ENCODE results near the gene HAPLN2. TPM values are rescaled to one million over a fixed set of nuclear protein-coding genes. Genes with fewer than 3 reads are reported as not detected.

The HAPLN2 gene
- total and polyA plus RNA-seq, 8 donors, result 0.38 to 0.46 TPM; not detected in 6

DNA sequence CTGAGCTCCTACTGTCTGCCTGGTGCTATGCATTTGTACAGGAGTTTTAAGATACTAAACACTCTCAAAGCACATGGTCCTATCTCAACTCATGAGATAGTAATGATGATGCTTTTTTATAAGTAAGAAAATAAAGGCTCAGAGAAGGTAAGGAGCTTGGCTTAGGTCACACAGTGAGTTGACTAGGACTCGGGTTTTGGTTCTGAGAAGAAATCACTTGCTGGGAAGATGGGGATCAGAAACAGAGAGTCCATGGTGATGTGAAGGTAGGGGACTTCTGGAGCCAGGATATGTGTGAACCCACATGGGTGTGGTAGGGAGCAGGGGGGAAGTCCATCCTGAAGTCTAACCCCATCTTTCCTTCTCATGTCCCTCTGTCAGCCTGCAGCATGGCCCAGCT lies 26.5 kb downstream of the HAPLN2 start:
- FAIRE-seq (no peak), ATAC-seq (no peak)
- intact Hi-C loops (cut with DNase I), result no loop called here

GRCh38 chr1:156646738-156647211 lies 27.6 kb downstream of the HAPLN2 start:
- TF ChIP-seq, protein P1, sequence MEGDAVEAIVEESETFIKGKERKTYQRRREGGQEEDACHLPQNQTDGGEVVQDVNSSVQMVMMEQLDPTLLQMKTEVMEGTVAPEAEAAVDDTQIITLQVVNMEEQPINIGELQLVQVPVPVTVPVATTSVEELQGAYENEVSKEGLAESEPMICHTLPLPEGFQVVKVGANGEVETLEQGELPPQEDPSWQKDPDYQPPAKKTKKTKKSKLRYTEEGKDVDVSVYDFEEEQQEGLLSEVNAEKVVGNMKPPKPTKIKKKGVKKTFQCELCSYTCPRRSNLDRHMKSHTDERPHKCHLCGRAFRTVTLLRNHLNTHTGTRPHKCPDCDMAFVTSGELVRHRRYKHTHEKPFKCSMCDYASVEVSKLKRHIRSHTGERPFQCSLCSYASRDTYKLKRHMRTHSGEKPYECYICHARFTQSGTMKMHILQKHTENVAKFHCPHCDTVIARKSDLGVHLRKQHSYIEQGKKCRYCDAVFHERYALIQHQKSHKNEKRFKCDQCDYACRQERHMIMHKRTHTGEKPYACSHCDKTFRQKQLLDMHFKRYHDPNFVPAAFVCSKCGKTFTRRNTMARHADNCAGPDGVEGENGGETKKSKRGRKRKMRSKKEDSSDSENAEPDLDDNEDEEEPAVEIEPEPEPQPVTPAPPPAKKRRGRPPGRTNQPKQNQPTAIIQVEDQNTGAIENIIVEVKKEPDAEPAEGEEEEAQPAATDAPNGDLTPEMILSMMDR (IDR thresholded peaks at IDR 0.05), result no peak
- 17 to 22% methylated on average over 45 to 51 of the region's 51 CpGs for WGBS, 2 donors
- intact Hi-C loops (cut with DNase I), result no loop called here
- no peak overlapping the region for H3K4me3 ChIP-seq
- FAIRE-seq, result no peak
- H3K27me3 ChIP-seq, result peaks cover 0 to 15% (median 3%) of the 10 kb centered on the region in 4 donors
- DNase-seq, result no peak
- H3K36me3 ChIP-seq, result no peaks in the 10 kb centered on the region
- ATAC-seq, result no peak
- peaks cover 5% of the 10 kb centered on the region in 3 donors for H3K4me1 ChIP-seq
- no peak overlapping the region for H3K27ac ChIP-seq
- no peaks in the 10 kb centered on the region for H3K9me3 ChIP-seq

More for the DNA sequence above, 26.5 kb downstream of the HAPLN2 start:
- DNase-seq, result no peak
- Histone ChIP-seq H3K36me3 (no peaks in the 10 kb centered on the region), H3K9me3 (no peaks in the 10 kb centered on the region), H3K27me3 (peaks cover 0 to 23% (median 3%) of the 10 kb centered on the region in 4 donors), H3K27ac (no peak overlapping the region), H3K4me3 (no peak overlapping the region), H3K4me1 (peaks cover 5 to 8% (median 5%) of the 10 kb centered on the region in 3 donors)
- TF ChIP-seq, protein P1 (IDR thresholded peaks at IDR 0.05), result no peak
- WGBS, 2 donors, result 76 to 90% methylated on average over 1 of the region's 1 CpG

DNA sequence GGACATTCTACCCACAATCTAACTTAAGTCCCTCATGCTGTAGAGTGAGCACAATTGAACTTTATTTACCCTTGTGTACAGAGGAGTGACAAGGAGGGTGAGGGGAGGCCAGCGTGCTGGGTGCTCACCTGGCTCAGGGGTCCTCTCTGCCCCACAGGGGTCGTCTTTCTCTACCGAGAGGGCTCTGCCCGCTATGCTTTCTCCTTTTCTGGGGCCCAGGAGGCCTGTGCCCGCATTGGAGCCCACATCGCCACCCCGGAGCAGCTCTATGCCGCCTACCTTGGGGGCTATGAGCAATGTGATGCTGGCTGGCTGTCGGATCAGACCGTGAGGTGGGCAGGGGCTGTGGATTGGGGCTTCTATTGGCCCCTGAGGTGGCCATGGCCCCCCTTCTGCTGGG lies 28.1 kb downstream of the HAPLN2 start:
- Histone ChIP-seq H3K4me1 (no peaks in the 10 kb centered on the region), H3K36me3 (no peaks in the 10 kb centered on the region), H3K9me3 (no peaks in the 10 kb centered on the region), H3K4me3 (no peak overlapping the region), H3K27me3 (peaks cover 0 to 10% (median 3%) of the 10 kb centered on the region in 4 donors), H3K27ac (no peak overlapping the region)
- intact Hi-C loops (cut with DNase I), result no loop called here
- 80 to 82% methylated on average over 10 of the region's 10 CpGs for WGBS, 2 donors
- no peak for DNase-seq
- no peak for FAIRE-seq
- no peak for ATAC-seq
- TF ChIP-seq, protein P1 (IDR thresholded peaks at IDR 0.05), result no peak

- Histone ChIP-seq H3K9me3 (no peaks in the 10 kb centered on the region), H3K4me1 (no peaks in the 10 kb centered on the region), H3K36me3 (no peaks in the 10 kb centered on the region), H3K27me3 (peaks cover 0 to 7% (median 3%) of the 10 kb centered on the region in 4 donors), H3K27ac (no peak overlapping the region), H3K4me3 (no peak overlapping the region)
- ATAC-seq, result no peak
- WGBS, 2 donors, result 76 to 83% methylated on average over 10 of the region's 10 CpGs
- FAIRE-seq, result no peak
- intact Hi-C loops (cut with DNase I), result no loop called here
- TF ChIP-seq, protein P1 (IDR thresholded peaks at IDR 0.05), result no peak
- DNase-seq, result no peak
Measured at GRCh38 chr1:156648496-156648895, 29.3 kb downstream of the HAPLN2 start.

DNA sequence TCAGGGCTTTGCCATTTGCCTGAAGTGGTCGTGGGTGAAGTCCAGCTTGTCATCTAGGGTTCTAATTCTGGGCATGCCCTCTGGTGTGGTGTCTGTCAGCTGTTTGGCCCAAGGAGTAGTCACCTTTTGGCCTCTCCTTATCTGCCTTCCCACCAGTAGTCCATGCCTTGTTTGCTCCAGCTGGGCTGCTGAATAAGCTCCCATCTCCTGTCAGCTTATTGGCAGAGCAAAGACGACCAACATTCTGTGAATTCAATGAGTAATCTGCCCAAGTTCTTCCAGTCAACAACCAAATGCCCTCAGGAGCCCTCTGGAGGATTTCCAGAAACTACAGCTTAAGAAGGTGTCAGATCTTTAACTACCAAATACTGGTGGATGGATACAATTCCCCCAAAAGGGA lies 29.7 kb downstream of the HAPLN2 start:
- peak in 2 of 6 donors; percentile 54 to 70 for DNase-seq
- no peaks in the 10 kb centered on the region for H3K9me3 ChIP-seq
- H3K27me3 ChIP-seq, result peaks cover 0 to 7% (median 3%) of the 10 kb centered on the region in 4 donors
- H3K4me3 ChIP-seq, result no peak overlapping the region
- no peak for FAIRE-seq
- TF ChIP-seq, protein P1 (IDR thresholded peaks at IDR 0.05), result no peak
- 9 to 14% methylated on average over 2 of the region's 2 CpGs for WGBS, 2 donors
- peak; percentile 50 to 89 (median 74) for ATAC-seq
- H3K27ac ChIP-seq, result no peak overlapping the region
- intact Hi-C loops (cut with DNase I), result no loop called here
- H3K4me1 ChIP-seq, result no peaks in the 10 kb centered on the region
- no peaks in the 10 kb centered on the region for H3K36me3 ChIP-seq
